ENCODE data around the gene IL18.

IL18 gene

GRCh38 chr11:112132737-112133136 is 31.2 kb downstream of the IL18 start:
- TF ChIP-seq CTCF (conservative IDR thresholded peaks at IDR 0.05): no peak
- no peak overlapping the region for H3K27ac ChIP-seq

- H3K27ac ChIP-seq: no peak overlapping the region
- TF ChIP-seq CTCF (conservative IDR thresholded peaks at IDR 0.05): no peak
These were observed 34.2 kb downstream of the IL18 start for GRCh38 chr11:112129656-112130055.

DNA sequence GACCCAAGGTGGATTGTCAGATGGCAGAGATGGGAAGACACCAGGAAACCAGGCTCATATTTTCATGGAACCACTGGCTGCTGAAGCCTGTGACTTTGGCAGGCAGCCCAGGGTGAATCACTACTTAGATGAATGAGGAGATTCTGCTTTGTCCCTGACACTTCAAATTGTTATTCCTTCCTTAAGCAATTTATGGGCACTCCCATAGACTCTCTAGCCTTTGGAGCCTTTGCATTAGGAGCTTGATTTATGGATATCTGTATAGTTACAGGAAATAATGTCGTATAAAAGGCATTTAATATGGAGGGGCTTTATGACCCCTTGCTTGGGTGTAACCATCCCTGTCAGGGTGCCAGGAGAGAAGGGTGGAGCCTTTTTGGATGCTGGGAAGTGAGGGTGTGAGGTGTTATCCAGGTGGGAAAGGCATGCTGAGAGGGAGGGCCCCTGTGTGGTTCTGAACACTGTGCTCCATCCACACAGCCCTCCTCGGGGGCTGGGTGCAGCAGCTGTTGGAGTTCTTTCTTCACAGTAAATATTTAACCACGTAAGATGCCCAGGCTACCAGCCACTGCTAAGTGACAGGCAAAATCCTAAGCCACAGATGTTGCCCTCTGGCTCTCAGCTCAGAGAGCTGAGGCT is 35.3 kb downstream of the IL18 start:
- H3K27ac ChIP-seq: no peak overlapping the region
- no peak for TF ChIP-seq CTCF (conservative IDR thresholded peaks at IDR 0.05)

GRCh38 chr11:112127056-112127455 is 36.8 kb downstream of the IL18 start:
- no peak overlapping the region for H3K27ac ChIP-seq
- TF ChIP-seq CTCF (conservative IDR thresholded peaks at IDR 0.05): no peak

DNA sequence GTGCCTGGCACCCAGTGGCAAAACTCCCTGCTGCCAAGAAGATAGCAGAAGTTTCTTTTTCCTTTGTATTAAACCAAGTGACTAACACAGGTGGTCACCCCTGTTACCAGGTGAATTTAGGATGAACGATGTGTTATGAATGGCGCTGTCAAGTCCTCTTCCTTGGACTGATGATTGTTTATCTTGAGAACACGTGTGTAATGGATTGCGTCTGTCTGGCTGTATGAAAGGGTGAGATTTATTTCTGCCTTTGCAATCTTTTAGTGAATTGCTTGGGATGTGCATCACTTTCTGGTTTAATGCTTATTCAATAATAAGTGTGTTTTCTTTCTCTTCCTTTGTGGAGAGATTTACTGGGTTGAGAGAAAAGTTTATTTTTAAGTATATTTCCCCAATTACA is 40.8 kb downstream of the IL18 start:
- TF ChIP-seq CTCF (conservative IDR thresholded peaks at IDR 0.05): no peak
- H3K27ac ChIP-seq: no peak overlapping the region

DNA sequence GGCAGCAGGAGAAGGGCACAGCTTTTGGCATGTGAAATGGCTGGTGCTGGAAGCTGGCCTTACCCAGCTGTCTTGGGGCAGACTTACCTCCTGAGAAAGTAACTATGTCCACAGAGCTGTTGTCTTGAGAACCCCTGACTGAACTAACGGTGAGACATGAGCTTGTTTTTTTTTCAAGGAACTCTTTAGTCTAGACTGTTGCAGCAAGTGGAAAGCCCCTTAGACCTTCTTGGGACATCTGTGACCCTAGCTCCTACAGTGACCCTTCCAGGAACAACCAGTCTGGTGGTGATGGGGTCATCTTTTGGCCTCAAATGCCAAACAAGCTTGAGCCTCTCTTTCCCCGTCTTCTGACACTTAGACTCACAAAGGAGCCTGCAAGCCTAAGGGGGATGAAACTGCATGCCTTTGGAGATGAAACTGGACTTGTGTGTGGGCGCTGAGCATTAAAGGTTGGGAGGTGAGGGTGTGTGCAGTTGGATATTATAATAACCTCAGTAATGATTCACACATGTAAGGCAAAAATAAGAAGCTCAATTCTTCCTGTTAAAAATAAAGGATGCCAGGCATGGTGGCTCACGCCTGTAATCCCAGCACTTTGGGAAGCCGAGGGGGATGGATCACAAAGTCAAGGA is 41.8 kb downstream of the IL18 start:
- H3K27ac ChIP-seq: no peak overlapping the region

DNA sequence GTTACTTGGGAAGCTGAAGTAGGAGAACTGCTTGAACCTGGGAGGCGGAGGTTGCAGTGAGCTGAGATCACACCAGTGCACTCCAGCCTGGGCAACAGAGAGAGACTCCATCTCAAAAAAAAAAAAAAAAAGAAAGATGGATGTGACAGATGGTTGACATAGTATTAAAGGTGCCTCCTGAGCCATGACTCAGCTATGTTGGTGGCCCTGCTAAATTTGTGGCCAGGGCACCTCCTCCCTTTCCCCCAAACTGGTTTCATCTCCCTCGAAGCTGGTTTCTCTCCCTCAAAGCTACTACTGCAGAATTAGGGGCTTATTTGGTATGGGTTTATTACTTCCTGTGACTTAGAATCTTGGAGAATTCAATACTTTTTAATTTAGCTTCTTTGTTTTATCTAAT is 45.7 kb downstream of the IL18 start:
- no peak for TF ChIP-seq CTCF (conservative IDR thresholded peaks at IDR 0.05)
- no peak overlapping the region for H3K27ac ChIP-seq

More for the DNA sequence above, 41.8 kb downstream of the IL18 start:
- no peak for TF ChIP-seq CTCF (conservative IDR thresholded peaks at IDR 0.05)
